PC-3 (cell line): ENCODE data around the gene LRBA.

Source experiments
- EZH2 ChIP-seq: fragments of 300-600 bp; sonication (generic); IDR thresholded peaks from one replicate; pipeline ENCODE4 v1.6.1; 2017; ENCODE audit warnings: antibody characterized with exemption, mild to moderate bottlenecking, low read length; ENCODE audit not compliant: unreplicated experiment
- TF ChIP-seq, protein P1 (sequence below): fragments of 300-600 bp; sonication (generic); conservative IDR thresholded peaks from 2 replicates; pipeline ENCODE4 v1.5.1; 2017; ENCODE audit warnings: antibody characterized with exemption, low read depth, mild to moderate bottlenecking, low read length

GRCh38 chr4:151022586-151022985 lies 7.5 kb upstream of the LRBA start:
- TF ChIP-seq, protein P1, sequence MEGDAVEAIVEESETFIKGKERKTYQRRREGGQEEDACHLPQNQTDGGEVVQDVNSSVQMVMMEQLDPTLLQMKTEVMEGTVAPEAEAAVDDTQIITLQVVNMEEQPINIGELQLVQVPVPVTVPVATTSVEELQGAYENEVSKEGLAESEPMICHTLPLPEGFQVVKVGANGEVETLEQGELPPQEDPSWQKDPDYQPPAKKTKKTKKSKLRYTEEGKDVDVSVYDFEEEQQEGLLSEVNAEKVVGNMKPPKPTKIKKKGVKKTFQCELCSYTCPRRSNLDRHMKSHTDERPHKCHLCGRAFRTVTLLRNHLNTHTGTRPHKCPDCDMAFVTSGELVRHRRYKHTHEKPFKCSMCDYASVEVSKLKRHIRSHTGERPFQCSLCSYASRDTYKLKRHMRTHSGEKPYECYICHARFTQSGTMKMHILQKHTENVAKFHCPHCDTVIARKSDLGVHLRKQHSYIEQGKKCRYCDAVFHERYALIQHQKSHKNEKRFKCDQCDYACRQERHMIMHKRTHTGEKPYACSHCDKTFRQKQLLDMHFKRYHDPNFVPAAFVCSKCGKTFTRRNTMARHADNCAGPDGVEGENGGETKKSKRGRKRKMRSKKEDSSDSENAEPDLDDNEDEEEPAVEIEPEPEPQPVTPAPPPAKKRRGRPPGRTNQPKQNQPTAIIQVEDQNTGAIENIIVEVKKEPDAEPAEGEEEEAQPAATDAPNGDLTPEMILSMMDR, result no peak
- TF ChIP-seq EZH2, result no peak
